ENCODE data around the gene FOXN3.

FOXN3 gene

GRCh38 chr14:89330236-89331002 is 86.6 kb downstream of the FOXN3 start:
- no peak for DNase-seq

- DNase-seq: no peak
These were observed 89.2 kb downstream of the FOXN3 start for GRCh38 chr14:89327771-89328212.

- DNase-seq: no peak
These were observed 91.1 kb downstream of the FOXN3 start for GRCh38 chr14:89325959-89326358.

- DNase-seq: no peak
These were observed 91.6 kb downstream of the FOXN3 start for GRCh38 chr14:89325299-89325883.

- DNase-seq: no peak
These were observed 92.3 kb downstream of the FOXN3 start for GRCh38 chr14:89324501-89325298.

- no peak for DNase-seq
These were observed 96.5 kb downstream of the FOXN3 start for GRCh38 chr14:89320381-89321000.

GRCh38 chr14:89319687-89320086 is 97.3 kb downstream of the FOXN3 start:
- DNase-seq: no peak

GRCh38 chr14:89317051-89317691 is 99.9 kb downstream of the FOXN3 start:
- no peak for DNase-seq

- DNase-seq: no peak
These were observed 101.3 kb downstream of the FOXN3 start for GRCh38 chr14:89315493-89316470.

- no peak for DNase-seq
These were observed 102.8 kb downstream of the FOXN3 start for GRCh38 chr14:89314274-89314673.

- DNase-seq: no peak
These were observed 104.1 kb downstream of the FOXN3 start for GRCh38 chr14:89312932-89313331.

- no peak for DNase-seq
These were observed 106.8 kb downstream of the FOXN3 start for GRCh38 chr14:89310211-89310610.

- no peak for DNase-seq
These were observed 107.3 kb downstream of the FOXN3 start for GRCh38 chr14:89309670-89310177.

GRCh38 chr14:89308232-89308959 is 108.6 kb downstream of the FOXN3 start:
- no peak for DNase-seq

GRCh38 chr14:89307409-89307808 is 109.6 kb downstream of the FOXN3 start:
- no peak for DNase-seq

- DNase-seq: no peak
These were observed 111.9 kb downstream of the FOXN3 start for GRCh38 chr14:89304972-89305703.

- no peak for DNase-seq
These were observed 112.5 kb downstream of the FOXN3 start for GRCh38 chr14:89304561-89304960.

- no peak for DNase-seq
These were observed 113.3 kb downstream of the FOXN3 start for GRCh38 chr14:89303456-89304435.
